Common myeloid progenitor, CD34-positive (primary cell): Measurements from ENCODE around the gene PLRG1.

Source experiments
- CTCF ChIA-PET: fragments of 350-600 bp; sonication (Branson Sonifier 250); formaldehyde crosslinking; loops from one replicate; lab custom pipeline; 2021; ENCODE audit warnings: antibody characterized with exemption; lab: Charles Lee
- POLR2A ChIA-PET: fragments of 350-600 bp; sonication (Branson Sonifier 250); formaldehyde crosslinking; loops from one replicate; lab custom pipeline; 2021; ENCODE audit warnings: antibody characterized with exemption; lab: Charles Lee
- DNase-seq, 3 donors: peaks; one replicate each; pipeline versions ENCODE4 v3.0.0 to v3.0.0-alpha.2; 2013
- H3K27ac ChIP-seq, 2 experiments: 1 replicate in 1 of 2; 2 replicates in 1 of 2; pipeline ENCODE4 v1.7.0; 2013; ENCODE audit warnings: inconsistent platforms in 2 of 2, low read length in 2 of 2, mild to moderate bottlenecking in 2 of 2, low read depth in 1 of 2, moderate library complexity in 1 of 2; ENCODE audit not compliant: severe bottlenecking in 2 of 2, insufficient read depth in 1 of 2, poor library complexity in 1 of 2
- H3K27me3 ChIP-seq, 5 experiments: replicated peaks in 2 of 5; 1 replicate in 3 of 5; 2 replicates in 2 of 5; pipeline versions ENCODE4 v1.6.1 to v1.7.0; 2013; ENCODE audit warnings: low read length in 4 of 5, mild to moderate bottlenecking in 2 of 5, moderate library complexity in 2 of 5, inconsistent platforms in 1 of 5; ENCODE audit not compliant: insufficient read depth in 5 of 5, control insufficient read depth in 4 of 5
- H3K36me3 ChIP-seq, 4 experiments: 1 replicate in 2 of 4; 2 replicates in 2 of 4; pipeline versions ENCODE4 v1.6.1 to v1.7.0; 2013; ENCODE audit warnings: low read length in 3 of 4, control low read depth in 1 of 4, mild to moderate bottlenecking in 1 of 4; ENCODE audit not compliant: control insufficient read depth in 4 of 4, insufficient read depth in 4 of 4
- H3K4me1 ChIP-seq, 4 experiments: 1 replicate in 3 of 4; 2 replicates in 1 of 4; pipeline versions ENCODE4 v1.6.1 to v1.7.1; 2013; ENCODE audit warnings: low read length in 3 of 4, mild to moderate bottlenecking in 3 of 4, control low read depth in 1 of 4, inconsistent platforms in 1 of 4, moderate library complexity in 1 of 4; ENCODE audit not compliant: control insufficient read depth in 4 of 4, insufficient read depth in 4 of 4; ENCODE audit errors: control extremely low read depth in 1 of 4
- H3K4me3 ChIP-seq, 7 experiments: 1 replicate in 4 of 7; 2 replicates in 3 of 7; pipeline versions ENCODE4 v1.5.1 to v1.7.0; 2013; ENCODE audit warnings: mild to moderate bottlenecking in 7 of 7, low read length in 6 of 7, moderate library complexity in 6 of 7, inconsistent platforms in 2 of 7, low read depth in 2 of 7, control low read depth in 1 of 7; ENCODE audit not compliant: insufficient read depth in 4 of 7, control insufficient read depth in 1 of 7; ENCODE audit errors: extremely low read depth in 1 of 7
- H3K9me3 ChIP-seq, 5 experiments: 1 replicate in 4 of 5; 2 replicates in 1 of 5; pipeline versions ENCODE4 v1.6.1 to v1.7.1; 2013; ENCODE audit warnings: low read length in 4 of 5, mild to moderate bottlenecking in 2 of 5, inconsistent platforms in 1 of 5, low read depth in 1 of 5, moderate library complexity in 1 of 5; ENCODE audit not compliant: control insufficient read depth in 4 of 5, insufficient read depth in 2 of 5; ENCODE audit errors: control extremely low read depth in 1 of 5
- WGBS: methylation state at CpG from one replicate; pipeline ENCODE4 v1.1.5; 2013; ENCODE audit not compliant: insufficient coverage; 5-methylcytosine and 5-hydroxymethylcytosine counted together

The PLRG1 gene

DNA sequence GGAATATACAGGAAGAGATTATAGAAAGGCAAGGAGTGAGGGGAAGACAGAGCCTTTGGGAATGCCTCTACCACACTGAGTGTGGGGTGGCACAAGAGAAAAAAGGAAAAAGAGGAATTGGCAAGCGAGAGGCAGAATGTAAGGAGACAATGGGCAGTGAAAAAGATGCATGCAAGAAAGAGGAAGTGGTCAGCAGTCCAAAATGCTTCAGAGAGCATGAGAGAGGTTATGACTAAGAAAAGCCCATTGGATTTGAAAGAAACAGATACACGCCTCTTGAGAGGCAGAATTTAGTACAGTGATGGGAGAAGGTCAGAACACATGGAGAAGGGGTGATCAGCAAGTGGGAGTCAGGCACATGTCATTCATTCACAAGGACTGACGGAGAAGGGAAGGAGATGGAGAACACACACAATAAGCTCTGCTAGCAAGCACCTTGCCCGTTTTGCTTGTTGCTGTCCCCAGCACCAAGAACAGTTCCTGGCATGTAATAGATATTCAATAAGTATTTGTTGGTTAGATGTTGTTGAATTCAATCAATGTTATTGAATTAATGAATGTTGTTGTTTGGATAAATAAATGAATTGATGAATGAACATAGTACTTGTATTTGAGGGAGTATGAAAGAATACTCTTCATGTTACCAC lies 65.0 kb downstream of the PLRG1 start:
- Histone ChIP-seq H3K4me1 (peaks cover 0 to 5% (median 2%) of the 10 kb centered on the region in 4 experiments), H3K27ac (no peak overlapping the region), H3K36me3 (no peaks in the 10 kb centered on the region), H3K27me3 (peaks cover 3 to 67% (median 12%) of the 10 kb centered on the region in 5 experiments), H3K4me3 (no peak overlapping the region), H3K9me3 (peaks cover 0 to 12% (median 0%) of the 10 kb centered on the region in 5 experiments)
- peak in 2 of 3 donors; percentile 44 to 58 for DNase-seq
- CTCF ChIA-PET = no interaction called here
- 57% methylated on average over 3 of the region's 4 CpGs for whole genome bisulfite sequencing
- POLR2A ChIA-PET = no interaction called here
